Fibroblast of skin of left quadriceps (primary cell): ENCODE data around the gene UPF1.

Experiments used
- DNase-seq, 2 experiments: peaks; one replicate each; pipeline ENCODE4 v3.0.0-alpha.2; 2013; ENCODE audit warnings: low read depth in 2 of 2

Gene UPF1

DNA sequence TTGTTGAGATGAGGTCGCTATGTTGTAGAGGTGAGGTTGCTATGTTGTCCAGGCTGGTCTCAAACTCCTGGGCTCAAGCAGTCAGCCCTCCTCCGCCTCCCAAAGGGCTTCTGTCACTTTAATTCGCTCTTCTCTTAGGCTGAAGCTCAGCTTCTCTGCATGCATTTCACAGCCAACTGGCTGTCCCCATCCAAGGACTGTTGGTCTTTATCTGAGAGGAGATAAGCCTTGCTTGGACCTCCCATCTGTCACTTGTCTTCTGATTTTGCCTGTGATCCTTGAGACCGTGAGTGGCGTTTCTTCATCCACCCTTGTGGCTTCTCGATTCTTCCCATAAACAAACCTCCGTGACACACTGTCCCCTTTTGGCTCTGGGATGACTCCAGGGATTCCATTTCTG, 39.8 kb downstream of the UPF1 start:
- DNase-seq, result no peak

DNA sequence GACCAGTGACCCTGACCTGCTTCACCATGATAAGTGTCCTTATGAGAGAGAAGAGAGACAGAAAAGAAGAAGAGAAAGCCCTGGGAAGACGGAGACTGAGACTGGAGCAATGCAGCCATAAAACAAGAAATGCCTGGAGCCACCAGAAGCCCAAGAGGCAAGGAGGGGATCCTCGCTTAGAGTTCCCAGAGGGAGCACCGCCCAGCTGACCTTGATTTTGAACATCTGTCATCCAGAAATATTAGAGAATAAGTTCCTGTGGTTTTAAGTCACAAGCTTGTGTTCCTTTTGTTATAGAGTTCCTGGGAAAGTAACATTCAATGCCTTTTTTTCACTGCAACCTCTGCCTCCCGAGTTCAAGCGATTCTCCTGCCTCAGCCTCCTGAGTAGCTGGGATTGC, 44.0 kb downstream of the UPF1 start:
- no peak for DNase-seq

DNA sequence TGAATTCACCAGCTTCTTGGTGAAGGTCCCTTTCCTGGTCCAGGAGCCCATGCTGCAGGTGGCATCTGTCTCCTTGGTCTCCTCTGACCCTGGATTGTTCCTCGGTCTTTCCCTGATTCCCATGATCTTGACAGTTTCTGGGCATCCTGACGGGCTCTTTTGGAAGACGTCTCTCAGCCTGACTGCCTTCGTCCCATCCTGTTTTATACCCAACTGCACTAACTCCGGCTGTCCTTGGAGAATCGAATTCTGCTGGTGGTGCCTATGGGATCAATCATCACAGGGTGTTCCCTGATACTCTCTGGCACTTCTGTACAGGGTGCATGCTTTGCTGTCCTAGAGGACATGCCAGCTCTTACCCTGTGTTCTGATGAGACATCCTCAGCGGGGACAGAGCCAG, 45.1 kb downstream of the UPF1 start:
- DNase-seq, result no peak

DNA sequence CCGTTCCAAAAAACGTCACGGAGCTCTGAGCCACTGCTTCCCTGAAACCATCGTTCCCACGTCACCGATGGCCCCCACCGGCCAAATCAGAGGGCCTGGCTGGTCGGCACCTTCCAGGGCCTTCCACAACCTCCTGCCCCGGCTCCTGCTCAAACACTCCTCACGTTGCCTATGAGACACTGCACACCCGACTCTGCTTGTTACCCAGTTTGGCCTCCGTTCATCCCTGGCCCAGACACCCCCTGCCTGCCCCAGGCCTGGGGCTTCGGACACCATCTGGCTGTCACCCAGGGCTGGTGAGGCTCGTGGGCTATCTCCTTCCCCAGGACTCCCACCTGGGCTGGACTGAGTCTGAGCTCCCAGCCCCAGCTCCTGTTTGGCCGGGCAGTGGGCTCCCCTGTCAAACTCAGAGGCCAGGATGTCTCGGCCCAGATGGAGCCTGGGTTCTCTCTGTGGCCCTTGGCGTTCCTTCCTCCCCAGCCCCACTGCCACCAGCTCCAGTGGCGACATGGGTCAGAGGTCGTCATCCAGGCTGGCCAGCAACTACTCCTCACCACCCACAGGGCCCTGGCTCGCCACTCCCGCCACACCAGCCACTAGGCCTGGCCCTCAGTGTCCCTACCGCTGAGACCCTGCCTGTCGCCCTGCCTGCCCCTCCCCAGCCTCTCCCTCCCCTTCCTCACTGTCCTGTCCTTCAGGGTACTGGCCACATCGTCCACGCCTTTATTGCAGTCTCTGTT, 46.5 kb downstream of the UPF1 start:
- DNase-seq, result no peak

DNA sequence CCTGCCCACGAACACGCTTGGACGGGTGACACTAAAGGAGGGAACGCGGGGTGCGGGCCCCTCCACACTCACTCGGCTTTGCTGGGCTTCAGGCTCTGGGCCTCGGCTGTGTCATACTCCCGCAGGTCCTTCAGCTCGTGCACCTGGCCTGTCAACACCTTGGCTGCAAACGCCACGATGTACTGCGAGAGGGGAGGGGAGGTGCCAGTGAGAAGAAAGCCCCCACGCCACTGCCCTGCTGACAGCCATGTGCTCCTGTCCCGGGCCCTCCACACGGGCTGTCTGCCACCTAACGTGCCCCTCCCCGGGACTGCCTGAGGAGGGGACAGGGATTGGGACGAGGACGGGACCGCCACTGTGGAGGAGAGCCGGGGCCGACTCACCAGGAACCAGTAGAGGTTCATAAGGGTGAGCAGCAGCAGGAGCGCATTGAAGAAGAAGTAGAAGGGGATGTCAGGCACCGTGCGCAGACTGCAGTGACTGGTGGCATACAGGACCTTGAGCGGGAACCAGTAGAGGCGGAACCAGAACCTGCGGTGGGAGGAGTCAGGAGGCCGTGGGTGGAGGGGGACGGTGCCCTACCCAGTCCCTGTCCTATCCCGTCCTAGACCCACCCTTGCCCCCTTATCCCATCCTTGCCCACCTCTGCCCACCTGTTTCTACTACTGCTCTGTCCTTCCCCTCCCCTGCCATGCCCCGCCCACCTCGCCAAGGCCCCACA, 47.3 kb downstream of the UPF1 start:
- no peak for DNase-seq

DNA sequence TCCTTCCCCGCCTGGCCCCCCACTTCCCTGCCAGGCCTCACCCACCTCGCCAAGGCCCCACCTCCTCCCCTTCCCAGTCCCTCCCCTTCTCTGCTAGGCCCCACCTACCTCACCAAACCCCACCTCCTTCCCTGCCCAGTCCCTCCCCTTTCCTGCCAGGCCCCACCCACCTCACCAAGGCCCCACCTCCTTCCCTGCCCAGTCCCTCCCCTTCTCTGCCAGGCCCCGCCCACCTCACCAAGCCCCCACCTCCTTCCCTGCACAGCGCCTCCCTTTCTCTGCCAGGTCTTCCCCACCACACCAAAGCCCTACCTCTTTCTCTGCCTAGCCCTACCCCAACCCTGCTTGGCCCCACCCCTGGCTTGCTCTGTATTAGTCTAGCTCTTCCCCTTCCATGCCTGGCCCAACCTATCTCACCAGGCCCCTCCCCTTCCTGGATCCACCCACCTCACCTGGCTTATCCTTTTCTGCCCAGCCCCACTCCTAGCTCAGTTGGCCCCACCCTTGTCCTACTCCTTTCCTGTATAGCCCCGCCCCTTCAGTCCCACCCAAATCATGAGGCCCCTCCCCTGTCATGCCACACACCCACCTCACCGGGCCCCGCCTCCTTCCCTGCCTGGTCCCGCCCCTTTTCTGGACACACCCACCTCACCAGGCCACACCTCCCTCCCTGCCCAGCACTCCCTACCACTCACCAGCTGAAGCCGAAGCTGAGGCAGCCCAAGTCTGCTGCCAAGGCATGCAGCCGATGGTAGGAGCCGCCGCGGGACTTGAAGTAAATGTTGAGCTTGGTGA, 48.0 kb downstream of the UPF1 start:
- DNase-seq, result no peak

DNA sequence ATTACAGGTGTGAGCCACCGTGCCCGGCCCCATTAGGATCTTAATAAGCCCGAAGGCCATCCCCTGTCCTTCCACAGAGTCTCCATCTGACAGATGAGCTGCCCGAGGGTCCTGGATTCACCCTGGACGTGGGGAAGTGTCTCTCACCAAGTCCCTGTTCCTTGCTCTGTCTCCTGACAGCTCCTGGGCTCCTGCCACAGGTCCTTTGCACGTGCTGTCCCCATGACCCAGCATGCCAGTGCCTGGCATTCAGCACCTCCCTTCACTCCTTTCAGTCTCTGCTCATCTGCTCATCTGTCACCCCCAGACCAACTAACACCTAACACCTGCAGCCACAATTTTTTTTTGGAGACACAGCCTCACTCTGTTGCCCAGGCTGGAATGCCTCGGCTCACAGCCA, 49.7 kb downstream of the UPF1 start:
- DNase-seq, result no peak

DNA sequence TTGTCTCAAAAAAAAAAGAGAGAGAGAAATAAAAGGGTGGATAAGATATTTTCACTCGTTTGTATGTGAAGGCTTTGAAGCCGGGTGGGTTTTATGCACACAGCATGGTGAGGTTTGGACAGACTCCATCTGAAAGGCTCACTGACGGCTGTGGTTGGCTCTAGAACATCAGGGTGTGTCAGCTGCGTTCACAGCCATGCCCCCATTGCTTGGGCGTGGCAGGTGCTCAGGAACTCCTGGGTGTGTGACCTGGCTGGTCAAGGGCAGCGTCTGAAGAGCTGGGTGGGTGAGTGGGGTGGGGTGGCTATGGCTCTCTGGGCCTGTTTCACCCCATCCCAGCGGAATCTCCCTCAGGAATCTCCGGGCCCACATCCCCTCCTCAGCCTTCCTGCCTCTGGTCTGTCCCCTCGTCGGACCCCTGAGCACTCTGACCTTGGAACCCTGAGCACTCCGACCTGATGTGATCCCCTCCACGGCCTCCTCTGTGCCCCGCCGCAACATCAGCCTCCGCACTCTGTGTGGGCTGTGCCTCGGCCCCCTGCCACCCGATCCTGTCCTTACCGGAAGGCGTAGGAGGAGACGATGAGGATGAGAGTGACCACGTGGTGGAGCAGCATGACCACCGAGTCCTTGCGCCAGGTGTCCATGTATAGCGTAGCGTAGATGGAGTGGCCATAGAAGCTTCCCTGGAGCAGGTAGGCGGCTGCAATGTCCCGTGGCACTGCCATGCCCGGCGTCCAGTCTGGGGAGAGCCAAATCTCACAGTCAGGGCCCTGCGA, 52.0 kb downstream of the UPF1 start:
- no peak for DNase-seq

DNA sequence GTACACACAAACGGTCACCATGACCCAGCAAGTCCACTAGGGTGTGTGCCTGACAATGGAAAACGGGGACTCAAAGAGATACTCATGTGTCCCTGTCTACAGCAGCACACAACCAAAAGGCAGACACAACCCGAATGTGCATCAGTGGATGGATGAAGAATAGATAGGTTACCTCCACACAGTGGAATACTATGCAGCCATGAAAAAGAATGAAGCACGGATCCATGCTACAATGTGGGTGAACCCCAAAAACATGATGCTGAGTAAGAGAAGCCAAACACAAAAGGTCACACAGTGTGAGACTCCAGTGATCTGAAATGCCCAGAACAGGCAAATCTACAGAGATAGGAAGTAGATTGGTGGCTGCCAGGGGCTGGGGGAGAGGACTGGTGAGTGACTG, 55.2 kb downstream of the UPF1 start:
- DNase-seq, result no peak

DNA sequence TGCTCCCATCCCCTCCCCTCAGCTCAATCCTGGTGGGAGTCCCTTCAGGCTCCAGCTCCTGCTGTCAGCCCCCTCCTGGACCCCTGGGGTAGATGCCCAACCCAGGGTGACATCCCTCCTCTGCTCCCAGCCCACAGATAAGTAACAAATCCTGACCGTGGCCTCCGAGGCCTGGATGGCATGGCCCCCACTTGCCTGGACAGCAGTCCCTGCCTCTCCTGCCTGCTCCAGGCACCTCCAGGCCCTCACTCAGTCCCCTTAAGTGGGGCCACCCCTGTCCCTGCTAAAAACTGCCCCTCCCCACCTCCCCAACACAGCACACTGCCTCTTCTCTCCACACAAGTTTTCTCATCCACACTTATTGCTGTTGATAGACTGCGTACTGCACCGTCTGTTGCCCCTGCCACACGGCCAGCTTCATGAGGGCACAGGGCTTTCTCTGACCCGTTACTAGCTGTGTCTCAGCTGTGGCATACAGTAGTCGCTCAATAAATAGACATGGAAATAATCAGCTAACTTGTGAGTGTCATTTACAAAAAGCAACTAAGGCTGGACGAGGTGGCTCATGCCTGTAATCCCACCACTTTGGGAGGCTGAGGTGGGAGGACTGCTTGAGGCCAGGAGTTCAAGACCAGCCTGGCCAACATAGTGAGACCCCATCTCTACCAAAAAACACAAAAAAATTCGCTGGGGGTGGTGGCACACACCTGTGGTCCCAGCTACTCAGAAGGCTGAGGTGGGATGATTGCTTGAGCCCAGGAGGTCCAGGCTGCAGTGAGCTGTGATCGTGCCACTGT, 58.4 kb downstream of the UPF1 start:
- no peak for DNase-seq

DNA sequence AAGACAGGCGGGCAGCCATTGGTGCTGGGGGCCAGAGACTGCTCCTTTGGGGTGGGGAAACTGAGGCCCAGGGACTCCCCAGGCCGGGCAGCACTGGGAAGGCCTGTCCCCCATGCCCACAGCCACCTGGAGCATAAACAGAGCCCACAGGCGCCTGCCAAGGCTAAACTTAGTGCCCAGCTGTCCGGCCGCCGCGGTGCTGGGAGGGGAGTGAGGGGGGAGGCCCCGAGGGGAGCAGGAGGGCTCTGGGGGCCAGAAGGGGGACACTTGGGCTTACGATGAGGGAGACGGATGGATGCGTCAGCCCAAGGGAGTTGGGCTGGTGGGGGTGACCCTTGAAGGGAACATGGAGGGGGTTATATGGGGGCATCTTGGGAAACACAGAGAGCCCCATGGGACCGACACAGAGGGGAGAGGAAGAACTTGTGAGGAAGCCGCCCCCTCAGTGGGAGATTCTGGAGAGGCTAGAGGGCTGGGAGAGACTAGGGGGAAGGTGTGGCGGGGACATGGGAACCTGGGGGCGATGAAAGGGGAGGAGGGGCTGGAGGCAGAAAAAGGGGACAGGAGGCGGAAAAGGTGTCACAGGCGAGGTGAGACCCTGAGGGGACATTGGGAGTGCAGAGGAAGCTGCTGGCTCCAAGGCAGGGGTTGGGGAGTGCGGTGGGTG, 62.0 kb downstream of the UPF1 start:
- no peak for DNase-seq

DNA sequence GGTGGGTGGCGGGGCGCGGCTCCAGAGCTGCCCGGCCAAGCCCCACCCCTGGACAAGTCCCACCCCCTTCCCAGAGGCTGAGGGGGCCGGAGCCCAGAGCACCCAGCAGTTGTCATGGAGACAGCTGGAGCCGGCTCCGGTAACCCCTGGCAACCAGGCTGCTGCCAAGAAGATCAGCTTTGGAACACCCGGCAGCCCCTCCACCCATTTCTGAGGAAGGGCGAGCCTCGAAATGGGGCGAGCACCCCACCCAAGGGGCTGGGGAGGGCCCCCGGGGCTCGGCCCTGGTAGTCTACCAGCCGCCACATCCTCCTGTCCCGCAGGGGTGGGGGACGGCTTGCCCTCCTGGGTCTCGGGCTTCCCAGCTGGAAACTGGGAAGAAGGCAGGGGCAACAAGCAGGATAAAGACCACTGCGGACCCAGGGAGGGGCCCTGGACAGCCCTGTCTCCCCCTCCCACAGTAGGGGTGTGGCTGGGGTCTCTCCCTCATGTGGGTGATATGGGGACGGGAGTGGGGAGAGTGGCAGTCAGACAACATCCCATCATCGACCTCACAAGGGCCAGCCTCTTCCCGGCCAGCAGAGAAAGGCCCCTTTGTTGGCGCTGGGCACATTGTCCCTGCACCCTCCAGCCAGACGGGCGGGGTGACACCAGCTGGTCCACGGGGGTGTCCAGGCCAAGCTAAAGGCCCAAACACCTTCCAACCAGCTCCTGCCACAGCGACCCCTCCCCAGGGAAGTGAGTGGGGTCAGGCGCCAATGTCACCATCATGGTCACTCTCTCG, 62.7 kb downstream of the UPF1 start:
- DNase-seq, result no peak

DNA sequence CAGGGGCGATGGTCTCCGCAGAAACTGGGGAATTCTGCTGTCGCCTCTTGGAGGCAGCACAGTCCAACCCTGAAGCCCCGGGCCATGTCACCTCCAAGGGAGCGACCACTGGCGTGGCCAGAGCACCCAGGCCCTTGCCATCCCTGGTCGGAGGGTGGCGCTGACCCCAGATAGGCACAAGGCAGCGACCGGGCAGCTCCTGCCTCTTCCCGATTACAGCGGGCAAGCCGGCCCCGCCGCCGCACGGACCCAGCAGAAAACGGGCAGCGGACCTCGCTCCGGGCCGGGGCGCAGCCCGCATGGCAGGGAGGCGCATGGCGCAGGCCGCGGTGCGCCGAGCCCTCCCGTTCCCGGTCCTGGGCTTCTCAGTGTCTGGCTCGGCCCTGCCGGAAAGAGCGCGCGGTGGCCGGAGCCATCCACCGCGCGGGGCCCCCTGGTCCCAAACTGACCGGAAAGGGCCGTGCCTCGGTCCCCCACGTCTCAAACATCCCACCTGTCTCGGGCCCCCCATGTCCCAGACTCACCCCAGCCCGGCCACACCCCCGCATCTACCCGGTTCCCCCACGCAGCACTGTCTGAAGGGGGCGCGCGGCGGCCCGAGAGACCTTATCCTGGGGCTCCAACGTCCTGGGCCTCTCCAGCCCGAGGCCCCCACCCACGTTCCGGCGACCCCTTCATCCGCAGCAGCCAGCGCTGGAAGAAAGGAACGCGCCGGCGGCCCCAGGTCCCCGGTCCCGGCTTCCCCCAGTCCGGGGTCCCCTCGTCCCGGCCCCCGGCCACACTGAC, 63.5 kb downstream of the UPF1 start:
- no peak for DNase-seq

DNA sequence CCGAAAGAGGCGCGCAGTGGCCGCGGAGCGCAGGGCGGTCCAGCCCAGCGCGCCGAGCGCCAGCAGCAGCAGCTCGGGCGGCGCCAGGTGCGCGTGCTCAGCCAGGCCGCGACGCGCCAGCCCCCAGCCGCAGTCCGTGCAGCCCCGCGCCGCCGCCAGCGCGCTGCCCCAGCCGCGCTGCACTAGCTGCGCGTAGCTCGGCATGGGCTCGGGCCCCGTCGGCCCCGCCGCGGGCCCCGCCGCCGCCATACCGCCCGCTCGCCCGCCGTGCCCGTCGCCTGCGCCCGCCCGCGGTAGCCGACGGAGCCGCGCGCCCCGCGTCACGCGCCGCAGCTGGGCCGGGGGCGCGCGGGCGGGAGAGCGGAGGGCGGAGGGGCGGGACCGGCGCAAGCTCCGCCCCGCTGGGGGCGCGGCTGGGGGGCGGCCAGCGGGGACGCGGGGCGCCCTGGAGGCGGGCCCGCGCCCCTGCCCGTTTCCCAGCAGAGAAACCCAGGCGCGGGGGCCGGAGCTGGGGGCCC, 64.1 kb downstream of the UPF1 start, which contains the start of gene CERS1:
Gene CERS1, minus strand, starts transcription at position 335 of the 518 bp plus-strand sequence. Its CDS starts 86 bp downstream, at position 249.
- no peak for DNase-seq

DNA sequence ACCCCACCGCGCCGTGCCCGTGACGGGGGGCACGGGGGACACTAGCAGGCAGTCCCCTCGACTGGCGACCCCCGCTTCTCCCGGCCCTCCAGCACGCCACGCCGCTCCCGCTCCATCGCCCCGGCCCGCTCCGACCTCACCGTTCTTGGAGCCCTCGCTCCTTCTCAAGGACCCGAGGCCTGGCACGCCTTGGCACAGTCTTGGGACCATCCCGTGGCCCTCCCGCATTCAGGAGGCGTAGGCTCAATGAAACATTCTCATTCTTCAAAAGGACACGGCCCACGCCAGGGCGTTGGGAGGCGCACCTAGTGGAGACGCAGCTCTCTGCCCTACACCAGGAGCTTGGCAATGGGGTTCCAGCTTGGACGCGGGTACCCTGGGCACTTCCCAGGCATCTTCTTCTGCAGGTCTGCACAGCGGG, 64.7 kb downstream of the UPF1 start:
- DNase-seq, result no peak

DNA sequence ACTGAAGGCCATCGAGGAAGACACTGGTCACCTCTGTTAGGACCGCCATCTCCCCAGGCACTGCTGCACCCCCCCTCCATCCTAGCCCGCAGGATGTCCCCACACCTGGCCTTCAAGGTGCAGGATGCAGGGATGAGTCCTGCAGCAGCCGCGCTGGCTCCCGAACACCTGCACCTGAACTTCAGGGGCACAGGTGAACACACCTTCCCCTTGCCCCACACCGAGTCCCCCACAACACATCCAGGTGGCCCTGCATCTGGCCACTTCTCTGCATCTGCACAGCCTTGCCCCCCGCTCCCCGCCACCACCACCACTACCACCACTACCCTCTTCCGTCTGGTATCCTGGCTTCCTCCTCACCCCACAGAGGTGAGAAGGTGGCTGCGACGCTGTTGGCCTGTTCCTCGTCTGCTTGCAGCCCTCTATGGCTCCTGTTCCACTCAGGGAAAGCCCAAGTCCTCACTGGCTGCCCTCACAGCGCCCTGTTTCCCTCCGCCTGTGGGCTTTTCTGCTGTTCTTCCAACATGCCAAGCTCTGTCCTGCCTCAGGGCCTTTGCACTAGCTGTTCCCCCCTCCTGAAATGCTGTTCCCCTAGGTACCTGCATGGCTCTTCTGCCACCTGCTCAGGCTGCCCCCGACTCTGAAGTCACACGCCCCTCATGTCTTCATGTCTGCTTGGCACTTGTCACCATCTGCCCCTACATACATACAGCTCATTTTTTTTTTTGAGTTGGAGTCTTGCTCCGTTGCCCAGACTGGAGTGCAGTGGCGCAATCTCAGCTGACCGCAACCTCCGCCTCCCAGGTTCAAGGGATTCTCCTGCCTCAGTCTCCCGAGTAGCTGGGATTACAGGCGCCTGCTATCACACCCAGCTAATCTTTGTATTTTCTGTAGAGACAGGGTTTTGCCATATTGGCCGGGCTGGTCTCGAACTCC, 65.6 kb downstream of the UPF1 start:
- no peak for DNase-seq

DNA sequence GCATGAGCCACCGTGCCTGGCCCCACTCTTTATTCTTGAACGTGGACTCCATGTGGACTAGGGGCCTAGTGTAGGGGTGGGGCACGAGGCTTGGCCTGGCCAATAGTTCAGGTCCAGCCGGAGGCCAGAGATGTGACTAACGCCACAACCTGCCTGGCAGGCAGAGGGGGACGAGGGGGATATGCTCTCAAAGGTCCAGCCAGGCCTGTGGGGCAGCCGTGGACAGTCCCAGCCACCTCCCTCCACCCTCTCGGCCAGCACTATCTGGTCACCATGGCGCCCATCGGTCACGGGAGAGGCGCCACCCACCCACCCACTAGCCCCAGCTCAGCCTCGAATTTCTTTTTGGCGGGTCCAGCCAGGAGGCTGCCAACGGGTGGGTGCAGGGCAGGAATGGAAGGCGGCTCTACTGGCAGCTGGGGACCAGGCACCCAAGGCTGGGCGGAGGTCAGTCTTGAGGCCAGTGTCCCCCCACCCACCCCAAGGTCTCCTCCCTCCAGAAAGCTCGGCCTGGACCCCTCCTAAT, 66.4 kb downstream of the UPF1 start:
- no peak for DNase-seq
